ENCODE data around the gene PRRT1. TPM values are rescaled to one million over a fixed set of nuclear protein-coding genes. Genes with fewer than 3 reads are reported as not detected.

Gene PRRT1
- polyA plus RNA-seq, 1 donor (not counting 4 experiments of a cell fraction or from before 2014, with no cell fraction given), result 0.09 TPM

DNA sequence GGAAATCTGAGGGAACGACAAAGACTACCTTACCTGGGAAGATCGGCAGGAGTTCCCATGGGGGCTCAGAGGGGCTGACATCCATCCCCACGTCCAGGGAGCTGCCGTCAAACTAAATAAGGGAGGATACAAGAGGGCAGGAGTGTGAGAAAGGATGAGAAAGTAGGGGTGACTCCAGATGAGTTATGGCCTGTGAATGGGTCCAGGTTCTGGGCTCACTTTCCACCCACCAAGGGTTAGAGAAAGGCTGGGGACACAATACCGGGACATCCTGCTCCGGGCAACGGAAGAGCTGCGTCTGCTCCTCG is 24.4 kb downstream of the PRRT1 start:
- Histone ChIP-seq H3K27ac (ENCODE audit: control insufficient read depth, insufficient read depth, low read length) (peak overlapping the region; percentile 94), H3K9me3 (ENCODE audit: control insufficient read depth, low read depth, low read length) (no peaks in the 10 kb centered on the region), H3K9me1 (ENCODE audit: control insufficient read depth, extremely low read depth, insufficient read depth, low read length) (no peaks in the 10 kb centered on the region), H3K79me2 (ENCODE audit: control insufficient read depth, insufficient read depth, low read length) (peaks cover 18% of the 10 kb centered on the region), H3K4me3 (ENCODE audit: control insufficient read depth in 2 of 3, extremely low read depth in 1 of 3, insufficient read depth in 2 of 3, low read depth in 1 of 3, low read length in 3 of 3) (peak overlapping the region; percentile 95 to 100 (median 99)), H3K4me1 (ENCODE audit: control insufficient read depth, extremely low read depth, insufficient read depth, low read length) (peaks cover 23% of the 10 kb centered on the region), H3K4me2 (ENCODE audit: control insufficient read depth, extremely low read depth, insufficient read depth, low read depth, low read length) (peak overlapping the region; percentile 81), H4K20me1 (ENCODE audit: control insufficient read depth, extremely low read depth, insufficient read depth, low read length) (no peaks in the 10 kb centered on the region), H3K36me3 (ENCODE audit: control insufficient read depth in 2 of 2, extremely low read depth in 1 of 2, insufficient read depth in 2 of 2, low read length in 2 of 2) (peaks cover 4% of the 10 kb centered on the region in 2 experiments), H3K9ac (ENCODE audit: control insufficient read depth, extremely low read depth, insufficient read depth, low read length) (peak overlapping the region; percentile 98), H2AFZ (ENCODE audit: control insufficient read depth, low read length) (no peak overlapping the region), H3K27me3 (ENCODE audit: control insufficient read depth, extremely low read depth, insufficient read depth, low read length) (no peaks in the 10 kb centered on the region)
- no peak for DNase-seq (ENCODE audit: low read depth, low spot score)
- dilution Hi-C loops (cut with MboI; ENCODE audit: extremely low pct_ligation_motif_present, low sequenced_read_pairs), result no loop called here
- no peak for FAIRE-seq
- TF ChIP-seq, protein P1, sequence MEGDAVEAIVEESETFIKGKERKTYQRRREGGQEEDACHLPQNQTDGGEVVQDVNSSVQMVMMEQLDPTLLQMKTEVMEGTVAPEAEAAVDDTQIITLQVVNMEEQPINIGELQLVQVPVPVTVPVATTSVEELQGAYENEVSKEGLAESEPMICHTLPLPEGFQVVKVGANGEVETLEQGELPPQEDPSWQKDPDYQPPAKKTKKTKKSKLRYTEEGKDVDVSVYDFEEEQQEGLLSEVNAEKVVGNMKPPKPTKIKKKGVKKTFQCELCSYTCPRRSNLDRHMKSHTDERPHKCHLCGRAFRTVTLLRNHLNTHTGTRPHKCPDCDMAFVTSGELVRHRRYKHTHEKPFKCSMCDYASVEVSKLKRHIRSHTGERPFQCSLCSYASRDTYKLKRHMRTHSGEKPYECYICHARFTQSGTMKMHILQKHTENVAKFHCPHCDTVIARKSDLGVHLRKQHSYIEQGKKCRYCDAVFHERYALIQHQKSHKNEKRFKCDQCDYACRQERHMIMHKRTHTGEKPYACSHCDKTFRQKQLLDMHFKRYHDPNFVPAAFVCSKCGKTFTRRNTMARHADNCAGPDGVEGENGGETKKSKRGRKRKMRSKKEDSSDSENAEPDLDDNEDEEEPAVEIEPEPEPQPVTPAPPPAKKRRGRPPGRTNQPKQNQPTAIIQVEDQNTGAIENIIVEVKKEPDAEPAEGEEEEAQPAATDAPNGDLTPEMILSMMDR (optimal IDR thresholded peaks at IDR 0.05 in 1 of 3, IDR thresholded peaks at IDR 0.05 in 1 of 3, conservative IDR thresholded peaks at IDR 0.05 in 1 of 3; ENCODE audit: extremely low read depth in 1 of 3, insufficient read depth in 2 of 3, low read length in 3 of 3), result no peak
- no peak for TF ChIP-seq EZH2 (IDR thresholded peaks at IDR 0.05; ENCODE audit: low read length)

DNA sequence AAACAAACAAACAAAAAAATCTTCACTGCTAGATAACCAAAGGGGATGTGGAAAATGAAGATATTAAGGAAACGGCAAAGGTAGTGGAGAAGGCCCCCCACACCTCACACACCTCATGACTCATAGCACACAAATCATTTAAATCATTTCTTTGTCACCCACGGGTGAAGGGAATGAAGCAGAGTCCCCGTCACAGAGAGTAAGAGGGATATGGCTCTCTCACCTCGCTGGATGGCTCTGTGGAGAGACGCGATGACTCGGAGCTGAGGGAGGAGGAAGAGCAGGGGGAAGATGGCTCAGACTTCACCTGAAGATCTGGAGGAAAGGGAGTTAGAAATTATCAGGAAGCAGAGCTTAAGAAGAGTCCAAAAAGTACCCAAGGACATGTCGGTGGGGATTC is 24.9 kb downstream of the PRRT1 start:
- H3K9ac ChIP-seq (ENCODE audit: control insufficient read depth, extremely low read depth, insufficient read depth, low read length), result peak overlapping the region; percentile 98
- DNase-seq (ENCODE audit: low read depth, low spot score), result no peak

DNA sequence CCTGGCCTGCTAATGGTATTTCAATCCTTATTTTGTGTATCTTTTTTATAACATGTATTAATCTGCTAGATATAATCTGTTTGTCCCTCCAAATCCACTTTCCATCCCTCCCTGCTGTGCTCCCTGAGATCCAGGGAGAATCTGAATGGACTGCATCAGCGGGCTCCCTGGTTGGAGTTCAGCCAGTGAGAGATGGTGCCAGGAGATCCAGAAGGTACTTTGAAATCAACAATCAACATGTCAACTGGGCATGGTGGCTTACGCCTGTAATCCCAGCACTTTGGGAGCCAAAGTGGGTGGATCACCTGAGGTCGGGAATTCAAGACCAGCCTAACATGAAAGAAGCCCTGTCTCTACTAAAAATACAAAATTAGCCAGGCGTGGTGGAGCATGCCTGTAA is 28.1 kb downstream of the PRRT1 start:
- no peak overlapping the region for H3K9ac ChIP-seq (ENCODE audit: control insufficient read depth, extremely low read depth, insufficient read depth, low read length)
- dilution Hi-C loops (cut with MboI; ENCODE audit: extremely low pct_ligation_motif_present, low sequenced_read_pairs), result no loop called here
- no peak for DNase-seq (ENCODE audit: low read depth, low spot score)
- H3K4me1 ChIP-seq (ENCODE audit: control insufficient read depth, extremely low read depth, insufficient read depth, low read length), result peaks cover 12% of the 10 kb centered on the region
- H3K27ac ChIP-seq (ENCODE audit: control insufficient read depth, insufficient read depth, low read length), result no peak overlapping the region
- peaks cover 13% of the 10 kb centered on the region for H3K79me2 ChIP-seq (ENCODE audit: control insufficient read depth, insufficient read depth, low read length)
- H2AFZ ChIP-seq (ENCODE audit: control insufficient read depth, low read length), result no peak overlapping the region
- H3K4me2 ChIP-seq (ENCODE audit: control insufficient read depth, extremely low read depth, insufficient read depth, low read depth, low read length), result no peak overlapping the region
- peaks cover 9 to 21% of the 10 kb centered on the region in 2 experiments for H3K36me3 ChIP-seq (ENCODE audit: control insufficient read depth in 2 of 2, extremely low read depth in 1 of 2, insufficient read depth in 2 of 2, low read length in 2 of 2)
- no peaks in the 10 kb centered on the region for H3K27me3 ChIP-seq (ENCODE audit: control insufficient read depth, extremely low read depth, insufficient read depth, low read length)
- H4K20me1 ChIP-seq (ENCODE audit: control insufficient read depth, extremely low read depth, insufficient read depth, low read length), result no peaks in the 10 kb centered on the region
- FAIRE-seq, result no peak
- no peak for TF ChIP-seq EZH2 (IDR thresholded peaks at IDR 0.05; ENCODE audit: low read length)
- TF ChIP-seq, protein P1 (optimal IDR thresholded peaks at IDR 0.05 in 1 of 3, IDR thresholded peaks at IDR 0.05 in 1 of 3, conservative IDR thresholded peaks at IDR 0.05 in 1 of 3; ENCODE audit: extremely low read depth in 1 of 3, insufficient read depth in 2 of 3, low read length in 3 of 3), result no peak
- no peaks in the 10 kb centered on the region for H3K9me3 ChIP-seq (ENCODE audit: control insufficient read depth, low read depth, low read length)
- no peaks in the 10 kb centered on the region for H3K9me1 ChIP-seq (ENCODE audit: control insufficient read depth, extremely low read depth, insufficient read depth, low read length)
- no peak overlapping the region for H3K4me3 ChIP-seq (ENCODE audit: control insufficient read depth in 2 of 3, extremely low read depth in 1 of 3, insufficient read depth in 2 of 3, low read depth in 1 of 3, low read length in 3 of 3)

More for the DNA sequence above, 24.9 kb downstream of the PRRT1 start:
- no peaks in the 10 kb centered on the region for H3K9me3 ChIP-seq (ENCODE audit: control insufficient read depth, low read depth, low read length)
- H3K4me1 ChIP-seq (ENCODE audit: control insufficient read depth, extremely low read depth, insufficient read depth, low read length), result peaks cover 23% of the 10 kb centered on the region
- no peaks in the 10 kb centered on the region for H3K27me3 ChIP-seq (ENCODE audit: control insufficient read depth, extremely low read depth, insufficient read depth, low read length)
- no peaks in the 10 kb centered on the region for H3K9me1 ChIP-seq (ENCODE audit: control insufficient read depth, extremely low read depth, insufficient read depth, low read length)
- dilution Hi-C loops (cut with MboI; ENCODE audit: extremely low pct_ligation_motif_present, low sequenced_read_pairs), result no loop called here
- peaks cover 18% of the 10 kb centered on the region for H3K79me2 ChIP-seq (ENCODE audit: control insufficient read depth, insufficient read depth, low read length)
- no peaks in the 10 kb centered on the region for H4K20me1 ChIP-seq (ENCODE audit: control insufficient read depth, extremely low read depth, insufficient read depth, low read length)
- TF ChIP-seq EZH2 (IDR thresholded peaks at IDR 0.05; ENCODE audit: low read length), result no peak
- H3K36me3 ChIP-seq (ENCODE audit: control insufficient read depth in 2 of 2, extremely low read depth in 1 of 2, insufficient read depth in 2 of 2, low read length in 2 of 2), result peaks cover 4 to 8% of the 10 kb centered on the region in 2 experiments
- H3K4me3 ChIP-seq (ENCODE audit: control insufficient read depth in 2 of 3, extremely low read depth in 1 of 3, insufficient read depth in 2 of 3, low read depth in 1 of 3, low read length in 3 of 3), result peak overlapping the region; percentile 95 to 100 (median 99)
- H3K27ac ChIP-seq (ENCODE audit: control insufficient read depth, insufficient read depth, low read length), result peak overlapping the region; percentile 94
- no peak for FAIRE-seq
- no peak overlapping the region for H2AFZ ChIP-seq (ENCODE audit: control insufficient read depth, low read length)
- peak overlapping the region; percentile 81 for H3K4me2 ChIP-seq (ENCODE audit: control insufficient read depth, extremely low read depth, insufficient read depth, low read depth, low read length)
